OCI-LY7 (cell line): ENCODE results near the gene NF1. TPM values are rescaled to one million over a fixed set of nuclear protein-coding genes. Genes with fewer than 3 reads are reported as not detected.

ENCODE experiments used
- BruUV-seq: library from RNA; stranded (reverse); fragments of 400-500 nt; replicated peaks from 2 replicates; lab custom pipeline; 2021; lab: Mats Ljungman, UMichigan
- CTCF ChIA-PET: fragments of 300-600 bp; sonication (Branson Sonifier 250); formaldehyde crosslinking; loops from one replicate; lab custom pipeline; 2022; ENCODE audit warnings: antibody characterized with exemption; ENCODE audit not compliant: unreplicated experiment; lab: Charles Lee
- POLR2A ChIA-PET: fragments of 300-600 bp; sonication (Branson Sonifier 250); formaldehyde crosslinking; loops from one replicate; lab custom pipeline; 2022; ENCODE audit warnings: antibody characterized with exemption; lab: Charles Lee
- DNase-seq: peaks from one replicate; pipeline ENCODE4 v3.0.0-alpha.2; 2015; ENCODE audit warnings: low spot score
- H2AFZ ChIP-seq: fragments of 200-600 bp; sonication (generic), shearing (Covaris generic); 2 replicates; pipeline ENCODE4 v1.6.1; 2014; ENCODE audit warnings: mild to moderate bottlenecking, antibody characterized with exemption, low read length, moderate library complexity
- H3K27ac ChIP-seq: fragments of 200-600 bp; sonication (generic); 2 replicates; pipeline ENCODE4 v1.5.1; 2014; ENCODE audit warnings: mixed run types, low read depth, mild to moderate bottlenecking, moderate library complexity, low read length, inconsistent platforms; ENCODE audit not compliant: poor library complexity, severe bottlenecking
- H3K36me3 ChIP-seq: fragments of 200-600 bp; sonication (generic); 2 replicates; pipeline ENCODE4 v1.6.1; 2014; ENCODE audit warnings: mild to moderate bottlenecking, antibody characterized with exemption, low read length, moderate library complexity, mixed read lengths; ENCODE audit not compliant: insufficient read depth
- H3K4me1 ChIP-seq: fragments of 200-600 bp; sonication (generic); 2 replicates; pipeline ENCODE4 v1.5.1; 2014; ENCODE audit warnings: mild to moderate bottlenecking, low read length; ENCODE audit not compliant: insufficient read depth, poor library complexity, severe bottlenecking
- H3K4me2 ChIP-seq: fragments of 200-600 bp; sonication (generic); 2 replicates; pipeline ENCODE4 v1.6.1; 2014; ENCODE audit warnings: mild to moderate bottlenecking, low read length
- H3K4me3 ChIP-seq: fragments of 200-600 bp; sonication (generic); 2 replicates; pipeline ENCODE4 v1.5.1; 2014; ENCODE audit warnings: mild to moderate bottlenecking, low read depth, low read length; ENCODE audit not compliant: poor library complexity, severe bottlenecking
- H3K79me2 ChIP-seq: fragments of 200-600 bp; sonication (generic); 2 replicates; pipeline ENCODE4 v1.6.1; 2016; ENCODE audit warnings: low read depth, mild to moderate bottlenecking, low read length, moderate library complexity, mixed read lengths; ENCODE audit not compliant: insufficient read depth
- H3K9me2 ChIP-seq: fragments of 200-600 bp; sonication (generic); 2 replicates; pipeline ENCODE4 v1.6.1; 2016; ENCODE audit warnings: mild to moderate bottlenecking, low read length, mixed read lengths; ENCODE audit not compliant: insufficient read depth
- H3K9me3 ChIP-seq: fragments of 200-600 bp; sonication (generic); 2 replicates; pipeline ENCODE4 v1.6.1; 2014; ENCODE audit warnings: mild to moderate bottlenecking, mixed run types, low read length, mixed read lengths
- H4K20me1 ChIP-seq: fragments of 200-600 bp; sonication (generic); 2 replicates; pipeline ENCODE4 v1.6.1; 2014; ENCODE audit warnings: mild to moderate bottlenecking, antibody characterized with exemption, low read length, moderate library complexity, mixed read lengths; ENCODE audit not compliant: insufficient read depth
- CTCF ChIP-seq: fragments of 200-600 bp; sonication (generic); conservative IDR thresholded peaks from 2 replicates; pipeline ENCODE4 v1.5.1; 2014; ENCODE audit warnings: mild to moderate bottlenecking, antibody characterized with exemption, low read length, moderate library complexity, mixed read lengths
- EZH2phosphoT487 ChIP-seq: fragments of 200-600 bp; sonication (generic); IDR thresholded peaks from 2 replicates; pipeline ENCODE4 v1.6.1; 2018; ENCODE audit warnings: low read depth, borderline replicate concordance, mild to moderate bottlenecking, mixed run types, antibody characterized with exemption, low read length, moderate library complexity, mixed read lengths
- intact Hi-C: fragments of 100-400 bp; cut with micrococcal nuclease; formaldehyde crosslinking; loops from one replicate; pipeline ENCODE4 v1.10.0; 2022; ENCODE audit not compliant: unreplicated experiment
- total RNA-seq, 2 experiments: library from RNA; depleted of rRNA in 1 of 2; stranded (reverse); fragments of >200 nt in 1 of 2; shearing (Covaris generic) in 1 of 2; gene quantifications; 2 replicates each; pipeline ENCODE4 v1.2.3, GENCODE V29; 2014 to 2022

Gene NF1
- total RNA-seq, 2 experiments from 2014 or later = 38.7 to 64.8 TPM

DNA sequence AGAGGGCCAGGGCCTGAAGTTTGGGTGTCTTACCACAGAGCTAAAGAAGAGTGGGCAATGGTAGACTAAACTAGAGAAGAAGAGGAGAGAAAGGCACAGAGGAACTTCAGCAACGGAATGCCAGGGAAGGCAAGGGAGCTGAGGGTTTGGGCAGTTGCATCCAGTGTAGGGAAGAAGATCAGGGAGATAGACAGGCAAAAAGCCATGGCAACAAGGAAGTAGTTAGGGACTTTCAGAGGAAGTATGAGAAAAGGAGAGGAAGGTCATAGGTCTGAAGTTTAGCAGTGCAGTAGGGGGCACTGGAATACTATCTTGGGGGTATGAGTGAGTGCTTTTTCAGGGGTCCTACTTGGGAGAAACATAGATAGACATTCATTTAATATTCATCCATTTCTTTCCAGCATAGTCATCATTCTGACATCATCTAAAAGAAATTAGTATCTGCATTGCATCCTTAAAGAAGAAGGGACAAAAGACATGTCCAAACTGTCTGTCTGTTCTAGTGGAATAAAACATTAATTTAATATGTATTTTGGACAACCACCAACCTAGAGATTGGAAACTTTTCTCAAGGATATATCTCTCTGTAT, 2.2 kb upstream of the NF1 start:
- Histone ChIP-seq H4K20me1 (no peaks in the 10 kb centered on the region), H3K4me3 (no peak overlapping the region), H3K4me2 (no peak overlapping the region), H3K4me1 (peaks cover 18% of the 10 kb centered on the region), H3K9me2 (no peaks in the 10 kb centered on the region), H3K9me3 (no peaks in the 10 kb centered on the region), H2AFZ (peak overlapping the region; percentile 27; the same call in 1 of the 2 replicates), H3K27ac (no peak overlapping the region), H3K36me3 (no peaks in the 10 kb centered on the region), H3K79me2 (peaks cover 7% of the 10 kb centered on the region; the same call in 1 of the 2 replicates)
- intact Hi-C loops = loop anchor here (5.0 kb wide), 1 partner anchor 125 kb away; no protein-coding TSS in a partner anchor
- CTCF ChIA-PET = no interaction called here
- TF ChIP-seq EZH2phosphoT487 (no peak), CTCF (peak; percentile 48; the same call in 1 of the 2 replicates)
- POLR2A ChIA-PET = interaction anchor here (0.6 kb wide), 2 partner anchors 17 to 1526 kb away, joined by 3 to 4 read pairs; no protein-coding TSS in a partner anchor
- BruUV-seq = no TSS peak
- DNase-seq = no peak

DNA sequence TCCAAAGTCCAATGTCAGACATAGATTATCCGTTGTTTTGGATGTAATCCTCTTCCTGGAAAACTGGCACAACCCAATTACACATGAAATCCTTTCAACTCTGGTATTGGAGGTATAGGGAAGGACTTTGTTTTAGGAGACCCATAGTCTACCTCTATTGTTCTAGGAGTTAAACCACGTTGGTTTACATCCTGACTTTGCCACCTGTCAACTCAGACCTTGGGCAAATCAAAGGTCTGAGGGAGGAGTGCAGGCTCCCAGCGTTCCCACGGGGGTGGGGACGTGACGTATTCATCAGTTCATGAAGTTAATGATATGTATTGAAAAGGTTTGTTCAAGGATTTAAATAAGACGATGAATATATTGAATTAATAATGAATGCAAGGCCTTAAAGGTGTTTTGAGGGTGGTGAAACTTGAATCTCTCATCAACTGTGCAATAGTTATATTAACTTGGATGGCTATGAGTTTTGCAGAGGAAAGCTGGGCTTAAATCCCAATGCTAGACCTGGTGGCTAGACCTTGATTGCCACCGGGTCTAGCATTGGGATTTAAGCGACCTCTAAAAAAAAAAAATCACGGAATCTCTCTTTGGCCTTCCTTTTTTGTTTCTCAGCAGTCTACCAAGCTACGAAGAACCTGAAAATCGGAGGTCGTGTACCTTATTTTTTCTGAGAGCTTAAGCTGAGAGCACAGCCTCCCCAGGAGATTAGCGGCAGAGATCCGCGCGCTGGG, 744 bp upstream of the NF1 start:
- Histone ChIP-seq H4K20me1 (no peaks in the 10 kb centered on the region), H3K36me3 (no peaks in the 10 kb centered on the region), H2AFZ (peak overlapping the region; percentile 99), H3K9me2 (no peaks in the 10 kb centered on the region), H3K9me3 (no peaks in the 10 kb centered on the region), H3K4me3 (peak overlapping the region; percentile 93), H3K4me1 (peaks cover 14% of the 10 kb centered on the region), H3K27ac (peak overlapping the region; percentile 9), H3K4me2 (peak overlapping the region; percentile 84), H3K79me2 (peaks cover 7% of the 10 kb centered on the region; the same call in 1 of the 2 replicates)
- ChIA-PET POLR2A (interaction anchor here (0.6 to 0.7 kb wide), 4 partner anchors 128 to 238 kb away, joined by 3 to 6 read pairs (median 3); no protein-coding TSS in a partner anchor), CTCF (no interaction called here)
- intact Hi-C loops = loop anchor here (5.0 kb wide), 1 partner anchor 123 kb away; no protein-coding TSS in a partner anchor
- TF ChIP-seq EZH2phosphoT487 = no peak
- no peak for TF ChIP-seq CTCF
- BruUV-seq = no TSS peak
- no peak for DNase-seq
